ENCODE data around the gene GPR37L1. TPM values are rescaled to one million over a fixed set of nuclear protein-coding genes. Genes with fewer than 3 reads are reported as not detected.

The GPR37L1 gene
- polyA plus RNA-seq, 1 donor from 2014 or later, result not detected

- TF ChIP-seq SMC3 (conservative IDR thresholded peaks at IDR 0.05; ENCODE audit: poor library complexity), result no peak
- no peak for TF ChIP-seq POLR2AphosphoS5 (IDR thresholded peaks at IDR 0.05)
- no peak for TF ChIP-seq MXI1 (conservative IDR thresholded peaks at IDR 0.05; ENCODE audit: poor library complexity, severe bottlenecking)
Observed at GRCh38 chr1:202134645-202135172, 12.0 kb downstream of the GPR37L1 start (continued).

- Histone ChIP-seq H3K79me2 (replicated peaks; ENCODE audit: insufficient read depth, low read length) (peaks cover under 1% of the 10 kb centered on the region), H3K36me3 (ENCODE audit: insufficient read depth, low read length) (no peaks in the 10 kb centered on the region), H3K27me3 (ENCODE audit: insufficient read depth, low read depth, low read length) (no peaks in the 10 kb centered on the region), H2AFZ (ENCODE audit: low read depth, low read length) (no peak overlapping the region), H3F3A (ENCODE audit: insufficient read depth, low read length, poor library complexity, severe bottlenecking) (no peaks in the 10 kb centered on the region), H3K9ac (ENCODE audit: low read length) (no peak overlapping the region), H3K4me3 (ENCODE audit: low read length) (no peak overlapping the region), H3K4me2 (ENCODE audit: low read length) (no peak overlapping the region), H3K9me3 (ENCODE audit: low read length) (no peaks in the 10 kb centered on the region), H3K9me2 (ENCODE audit: insufficient read depth, low read length) (no peaks in the 10 kb centered on the region), H4K20me1 (ENCODE audit: insufficient read depth) (no peaks in the 10 kb centered on the region), H3K27ac (ENCODE audit: low read length) (no peak overlapping the region)
- TF ChIP-seq MXI1 (conservative IDR thresholded peaks at IDR 0.05; ENCODE audit: poor library complexity, severe bottlenecking) (no peak), POLR2AphosphoS5 (IDR thresholded peaks at IDR 0.05) (no peak), EP300 (conservative IDR thresholded peaks at IDR 0.05; ENCODE audit: poor library complexity, severe bottlenecking) (no peak), CTCF (IDR thresholded peaks at IDR 0.05; ENCODE audit: poor library complexity, severe bottlenecking) (peak; percentile 84), REST (IDR thresholded peaks at IDR 0.05; ENCODE audit: borderline replicate concordance) (no peak), TAF1 (IDR thresholded peaks at IDR 0.05; ENCODE audit: low read depth) (no peak), SMC3 (conservative IDR thresholded peaks at IDR 0.05; ENCODE audit: poor library complexity) (peak; percentile 84), EZH2 (IDR thresholded peaks at IDR 0.05; ENCODE audit: borderline replicate concordance, insufficient read depth, low read length, poor library complexity, severe bottlenecking) (no peak), RAD21 (conservative IDR thresholded peaks at IDR 0.05) (peak; percentile 84)
Observed at GRCh38 chr1:202135221-202135721, 12.6 kb downstream of the GPR37L1 start.

GRCh38 chr1:202140833-202141232 lies 18.1 kb downstream of the GPR37L1 start:
- Histone ChIP-seq H3F3A (ENCODE audit: insufficient read depth, low read length, poor library complexity, severe bottlenecking) (no peaks in the 10 kb centered on the region), H4K20me1 (ENCODE audit: insufficient read depth) (peaks cover 8% of the 10 kb centered on the region), H3K79me2 (replicated peaks; ENCODE audit: insufficient read depth, low read length) (peaks cover 37% of the 10 kb centered on the region), H3K4me3 (ENCODE audit: low read length) (no peak overlapping the region), H3K27me3 (ENCODE audit: insufficient read depth, low read depth, low read length) (no peaks in the 10 kb centered on the region), H3K36me3 (ENCODE audit: insufficient read depth, low read length) (no peaks in the 10 kb centered on the region), H2AFZ (ENCODE audit: low read depth, low read length) (no peak overlapping the region), H3K27ac (ENCODE audit: low read length) (no peak overlapping the region), H3K9me3 (ENCODE audit: low read length) (no peaks in the 10 kb centered on the region), H3K4me2 (ENCODE audit: low read length) (no peak overlapping the region), H3K9me2 (ENCODE audit: insufficient read depth, low read length) (no peaks in the 10 kb centered on the region), H3K9ac (ENCODE audit: low read length) (no peak overlapping the region)
- TF ChIP-seq REST (IDR thresholded peaks at IDR 0.05; ENCODE audit: borderline replicate concordance), result no peak
- no peak for TF ChIP-seq EZH2 (IDR thresholded peaks at IDR 0.05; ENCODE audit: borderline replicate concordance, insufficient read depth, low read length, poor library complexity, severe bottlenecking)
- TF ChIP-seq EP300 (conservative IDR thresholded peaks at IDR 0.05; ENCODE audit: poor library complexity, severe bottlenecking), result no peak
- no peak for TF ChIP-seq CTCF (IDR thresholded peaks at IDR 0.05; ENCODE audit: poor library complexity, severe bottlenecking)
